Right lobe of liver (tissue), 6 donors: ENCODE measurements around the gene WT1. TPM values are rescaled to one million over a fixed set of nuclear protein-coding genes. Genes with fewer than 3 reads are reported as not detected.
"Not testable (repeated sequence)": the region's sequence is repeated elsewhere in the genome, so short reads cannot be mapped to it uniquely, and the experiment has no call there.

Experiments used
- ATAC-seq, 4 donors: fragments of 200-7000 bp; cut with Tn5 transposase; one replicate each; pipeline ENCODE4 v1.9.1; 2020; ENCODE audit warnings: mild to moderate bottlenecking in 4 of 4, moderate library complexity in 4 of 4
- DNase-seq, 3 donors: peaks; one replicate each; pipeline ENCODE4 v3.0.0-alpha.2; 2020
- H3K27ac ChIP-seq, 3 donors: fragments of 200-600 bp; one replicate each; pipeline ENCODE4 v1.8.0; 2022
- H3K27me3 ChIP-seq, 2 donors: fragments of 200-600 bp; one replicate each; pipeline ENCODE4 v1.8.0; 2022
- H3K36me3 ChIP-seq, 4 donors: fragments of 200-600 bp; sonication (generic) in 1 of 4; one replicate each; pipeline versions ENCODE4 v1.5.1 to v1.8.0; 2017 to 2022; ENCODE audit warnings: control low read depth in 1 of 4
- H3K4me1 ChIP-seq, 4 donors: fragments of 200-600 bp; sonication (generic) in 1 of 4; one replicate each; pipeline versions ENCODE4 v1.5.1 to v1.8.0; 2017 to 2022; ENCODE audit warnings: control low read depth in 1 of 4
- H3K4me3 ChIP-seq, 3 donors: fragments of 200-600 bp; one replicate each; pipeline ENCODE4 v1.8.0; 2022
- H3K9me3 ChIP-seq, 4 donors: fragments of 200-600 bp; sonication (generic) in 1 of 4; one replicate each; pipeline versions ENCODE4 v1.5.1 to v1.8.0; 2017 to 2022; ENCODE audit warnings: control low read depth in 1 of 4
- CTCF ChIP-seq, 4 donors: fragments of 200-600 bp in 3 of 4; fragments of 450-650 bp in 1 of 4; IDR thresholded peaks; one replicate each; pipeline versions ENCODE4 v1.5.1 to v1.8.0; 2016 to 2022; ENCODE audit warnings: antibody characterized with exemption in 4 of 4, mild to moderate bottlenecking in 2 of 4
- POLR2A ChIP-seq: fragments of 450-650 bp; IDR thresholded peaks from one replicate; pipeline ENCODE4 v1.6.1; 2017; ENCODE audit warnings: antibody characterized with exemption, mild to moderate bottlenecking
- WGBS: methylation state at CpG from one replicate; pipeline ENCODE4 v1.1.6; 2018; ENCODE audit warnings: low coverage, low lambda C conversion rate; ENCODE audit not compliant: insufficient coverage; ENCODE audit errors: missing lambda C conversion rate; 5-methylcytosine and 5-hydroxymethylcytosine counted together
- intact Hi-C, 2 donors: fragments of 100-400 bp; cut with DNase I; formaldehyde crosslinking; loops; one replicate each; pipeline versions ENCODE4 v1.11.2 to v1.14.1; 2022
- total RNA-seq, 6 experiments: library from RNA; depleted of rRNA in 2 of 6; stranded (reverse); fragments of >200 nt in 2 of 6; fragmentation: NEBNext Ultra II Directional in 3 of 6; extraction: Animal tissue kit (Norgen Biotek cat#: 25700) in 3 of 6; gene quantifications; one replicate each; pipeline versions ENCODE4 v1.1.0 to v1.2.4, GENCODE V29; 2016 to 2023
- donor health status: DM: no; HTN: yes; CAD: no.
- donor health status: DM: no; HTN: no; CAD: no.
- donor health status: DM: no; HTN: no; CAD: no.
- donor health status: DM: no; HTN: yes; CAD: no.
- donor health status: DM: no; HTN: yes; CAD: no.

The WT1 gene
- total RNA-seq, 6 experiments from 2014 or later, result 0.07 to 0.99 (median 0.51) TPM; not detected in 3

DNA sequence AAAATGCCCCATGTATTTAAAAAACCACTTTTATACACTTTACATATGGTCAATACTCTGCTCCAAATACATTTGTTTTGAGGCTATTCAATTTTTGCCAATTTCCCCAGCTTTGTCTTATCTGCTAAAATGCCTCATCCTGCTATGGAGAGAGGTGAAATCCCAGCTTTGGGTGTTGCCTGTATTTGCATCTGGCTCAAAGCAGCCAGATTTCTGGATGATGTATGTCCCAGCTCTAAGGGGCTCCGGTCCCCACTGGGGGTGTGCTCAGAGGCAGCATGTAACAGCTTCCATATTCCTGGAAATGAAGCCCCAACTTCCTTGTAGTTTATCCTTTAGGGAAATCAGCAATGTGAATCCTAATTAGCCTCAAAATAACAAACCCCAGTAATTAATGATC is 59.5 kb downstream of the WT1 start:
- WGBS, result 60% methylated on average over 1 of the region's 1 CpG
- no peaks in the 10 kb centered on the region for H3K27me3 ChIP-seq
- intact Hi-C loops, result no loop called here
- H3K9me3 ChIP-seq, result no peaks in the 10 kb centered on the region
- no peak overlapping the region for H3K4me3 ChIP-seq
- H3K36me3 ChIP-seq, result no peaks in the 10 kb centered on the region
- TF ChIP-seq POLR2A (no peak), CTCF (IDR thresholded peaks at IDR 0.05) (no peak)
- no peak for DNase-seq
- no peaks in the 10 kb centered on the region for H3K4me1 ChIP-seq
- ATAC-seq, result no peak
- H3K27ac ChIP-seq, result no peak overlapping the region

DNA sequence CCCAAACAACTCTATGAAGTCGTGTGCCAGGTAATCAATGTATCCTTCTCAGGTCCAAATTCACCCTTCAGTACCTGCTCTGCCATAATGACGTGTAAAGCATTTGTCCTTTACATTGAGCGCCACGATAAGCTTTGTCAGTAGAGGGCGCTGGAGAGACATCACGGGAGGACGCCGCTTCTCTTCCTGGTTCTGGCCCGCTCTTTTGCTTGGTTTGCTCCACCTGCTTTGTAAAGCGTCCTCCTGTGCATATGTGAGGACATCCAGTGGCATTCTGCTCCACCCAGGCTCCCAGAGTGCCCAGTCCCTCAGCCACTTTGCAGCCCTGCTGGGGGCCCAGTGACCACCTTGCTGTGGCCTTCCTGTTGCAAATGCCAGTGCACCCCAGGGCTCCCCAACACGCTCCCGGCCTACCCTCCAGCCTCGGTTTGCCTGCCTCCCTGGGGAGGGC is 61.1 kb downstream of the WT1 start:
- Histone ChIP-seq H3K4me3 (no peak overlapping the region), H3K27me3 (no peaks in the 10 kb centered on the region), H3K36me3 (no peaks in the 10 kb centered on the region), H3K9me3 (no peaks in the 10 kb centered on the region), H3K27ac (no peak overlapping the region), H3K4me1 (no peaks in the 10 kb centered on the region)
- DNase-seq, result no peak
- peak in 2 of 4 donors; percentile 41 to 45 for ATAC-seq
- 19% methylated on average over 10 of the region's 13 CpGs for WGBS
- TF ChIP-seq CTCF (IDR thresholded peaks at IDR 0.05) (peak in 3 of 4 donors; percentile 24 to 49 (median 33)), POLR2A (no peak)
- intact Hi-C loops, result no loop called here

DNA sequence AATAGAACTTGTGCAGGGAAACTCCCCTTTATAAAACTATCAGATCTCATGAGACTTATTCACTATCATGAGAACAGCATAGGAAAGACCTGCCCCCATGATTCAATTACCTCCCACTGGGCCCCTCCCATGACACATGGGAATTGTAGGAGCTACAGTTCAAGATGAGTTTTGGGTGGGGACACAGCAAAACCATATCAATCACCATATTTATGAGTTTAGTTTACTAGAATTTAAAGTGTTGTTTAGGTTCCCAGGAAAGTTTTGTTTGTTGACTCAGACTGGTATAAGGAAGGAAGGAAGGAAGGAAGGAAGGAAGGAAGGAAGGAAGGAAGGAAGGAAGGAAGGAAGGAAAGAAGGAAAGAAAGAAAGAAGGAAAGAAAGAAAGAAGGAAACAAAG is 65.4 kb downstream of the WT1 start:
- DNase-seq, H3K9me3 ChIP-seq, intact Hi-C loops, H3K36me3 ChIP-seq, H3K27me3 ChIP-seq, ATAC-seq, H3K4me3 ChIP-seq, H3K4me1 ChIP-seq, H3K27ac ChIP-seq: not testable (repeated sequence)

DNA sequence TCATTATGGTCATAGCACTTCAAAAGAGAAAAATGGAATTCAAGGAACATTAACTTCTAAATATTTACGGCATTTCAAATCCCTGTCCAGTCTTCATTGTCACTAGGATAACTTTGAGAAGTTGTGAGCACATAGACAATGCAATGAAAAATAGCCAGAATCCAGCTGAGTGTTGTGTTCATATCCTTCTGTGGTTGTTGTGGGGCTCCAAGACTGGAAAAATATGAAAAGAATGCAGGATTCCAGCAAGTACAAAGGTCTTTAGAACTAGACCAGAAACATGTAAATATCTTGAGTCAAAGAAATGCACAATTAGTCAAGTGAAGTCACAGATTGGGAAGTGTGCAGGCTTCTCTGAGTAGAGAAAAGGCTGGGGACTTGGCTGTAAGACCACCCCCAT is 68.7 kb downstream of the WT1 start:
- no peak for DNase-seq
- no peaks in the 10 kb centered on the region for H3K9me3 ChIP-seq
- H3K4me1 ChIP-seq, result no peaks in the 10 kb centered on the region
- WGBS, result 88% methylated on average over 1 of the region's 1 CpG
- no peak overlapping the region for H3K27ac ChIP-seq
- H3K36me3 ChIP-seq, result no peaks in the 10 kb centered on the region
- intact Hi-C loops, result no loop called here
- ATAC-seq, result no peak
- H3K4me3 ChIP-seq, result no peak overlapping the region
- H3K27me3 ChIP-seq, result no peaks in the 10 kb centered on the region
- TF ChIP-seq CTCF (IDR thresholded peaks at IDR 0.05) (no peak), POLR2A (no peak)

DNA sequence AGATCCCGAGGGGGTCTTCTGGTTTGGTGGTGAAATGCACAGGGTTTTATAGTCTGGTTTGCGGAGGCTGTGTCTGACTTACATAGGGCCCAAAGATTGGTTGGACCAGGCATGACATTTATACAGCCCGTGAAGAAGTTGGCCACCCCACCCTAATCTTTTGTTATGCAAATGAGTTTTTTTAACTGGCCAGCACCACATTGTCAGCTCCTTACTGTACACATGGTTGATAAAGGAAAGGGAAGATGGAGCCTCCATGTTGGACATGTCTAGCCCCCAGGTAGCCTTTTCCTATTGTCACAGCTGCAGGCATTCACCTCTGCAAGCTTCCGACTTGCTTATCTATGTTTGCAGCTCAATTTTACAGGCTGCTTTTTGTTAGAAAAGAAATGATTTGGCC is 70.1 kb downstream of the WT1 start:
- Histone ChIP-seq H3K4me3 (no peak overlapping the region), H3K4me1 (no peaks in the 10 kb centered on the region), H3K36me3 (no peaks in the 10 kb centered on the region), H3K27me3 (no peaks in the 10 kb centered on the region), H3K27ac (no peak overlapping the region), H3K9me3 (no peaks in the 10 kb centered on the region)
- TF ChIP-seq CTCF (IDR thresholded peaks at IDR 0.05), result no peak
- TF ChIP-seq POLR2A, result no peak
- ATAC-seq (no peak), DNase-seq (no peak)
- 90% methylated on average over 4 of the region's 4 CpGs for WGBS
- intact Hi-C loops, result no loop called here
